Activated naive CD8-positive, alpha-beta T cell treated with anti-CD3 and anti-CD28 coated beads for 36 hours (primary cell): ENCODE results near the gene CDH16. TPM values are rescaled to one million over a fixed set of nuclear protein-coding genes. Genes with fewer than 3 reads are reported as not detected.
"Not testable (repeated sequence)": the region's sequence is repeated elsewhere in the genome, so short reads cannot be mapped to it uniquely, and the experiment has no call there.

Experiments
- DNase-seq: peaks from one replicate; pipeline ENCODE4 v3.0.0; 2021
- H3K27ac Mint-ChIP-seq: one replicate; pipeline ENCODE4 v1.8.0; 2022; ENCODE audit warnings: mild to moderate bottlenecking, moderate library complexity, mixed read lengths
- H3K27me3 Mint-ChIP-seq: one replicate; pipeline ENCODE4 v1.8.0; 2022; ENCODE audit warnings: mild to moderate bottlenecking, mixed read lengths
- H3K36me3 Mint-ChIP-seq: one replicate; pipeline ENCODE4 v1.8.0; 2021; ENCODE audit warnings: mild to moderate bottlenecking, mixed read lengths
- H3K4me1 Mint-ChIP-seq: one replicate; pipeline ENCODE4 v1.8.0; 2021; ENCODE audit warnings: mixed read lengths
- H3K4me3 Mint-ChIP-seq: one replicate; pipeline ENCODE4 v1.8.0; 2022; ENCODE audit warnings: mild to moderate bottlenecking, moderate library complexity, mixed read lengths
- H3K9me3 Mint-ChIP-seq: one replicate; pipeline ENCODE4 v1.8.0; 2022; ENCODE audit warnings: mixed read lengths
- total RNA-seq, 2 experiments: library from RNA; stranded (reverse); gene quantifications; one replicate each; pipeline ENCODE4 v1.2.3, GENCODE V29; 2021

Gene CDH16
- total RNA-seq, 2 experiments from 2014 or later, result not detected

DNA sequence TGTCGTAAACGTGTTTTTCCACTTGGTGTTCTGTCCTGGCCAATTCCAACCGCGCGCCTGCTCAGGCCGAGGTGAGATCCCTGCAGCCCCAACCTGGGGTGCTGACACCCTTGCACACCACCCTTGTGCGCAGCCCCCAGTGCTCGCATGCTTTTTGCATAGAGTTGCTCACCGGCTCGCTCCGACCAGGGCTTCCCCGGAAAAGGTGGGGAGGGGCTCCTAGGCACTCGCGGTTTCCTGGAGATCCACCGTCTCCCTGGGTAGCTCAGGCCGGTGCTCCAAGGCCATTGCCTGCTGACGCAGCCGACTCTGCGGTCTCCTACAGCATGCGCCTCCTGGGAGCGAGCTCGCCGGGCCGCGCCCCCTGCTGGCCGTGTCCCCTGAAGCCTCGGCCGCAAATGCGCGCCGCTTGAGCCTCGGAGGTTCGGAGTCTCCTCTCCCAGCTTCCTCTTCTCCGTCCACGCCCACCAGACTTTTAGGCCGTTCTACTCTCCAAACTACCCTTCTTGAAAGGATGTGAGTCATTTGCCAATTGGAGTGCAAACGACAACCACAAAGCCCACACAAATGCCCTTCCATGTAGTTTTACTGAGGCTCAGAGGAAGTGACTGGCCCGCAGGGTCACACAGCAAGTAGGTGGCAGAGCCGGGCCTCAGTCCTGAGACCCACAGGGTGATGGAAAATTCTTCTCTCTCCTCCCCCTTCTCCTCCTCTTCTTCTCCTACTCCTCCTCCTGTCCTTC, 45.6 kb downstream of the CDH16 start:
- Mint-ChIP-seq H3K27ac (peak overlapping the region; percentile 92), H3K9me3 (peaks cover 12% of the 10 kb centered on the region), H3K4me3 (peak overlapping the region; percentile 84), H3K36me3 (peaks cover 11% of the 10 kb centered on the region), H3K4me1 (peaks cover 39% of the 10 kb centered on the region), H3K27me3 (no peaks in the 10 kb centered on the region)
- peak; percentile 95 for DNase-seq

GRCh38 chr16:66872559-66872942, 46.1 kb downstream of the CDH16 start:
- H3K27ac Mint-ChIP-seq, result peak overlapping the region; percentile 92
- DNase-seq, result no peak
- peaks cover 7% of the 10 kb centered on the region for H3K9me3 Mint-ChIP-seq
- H3K27me3 Mint-ChIP-seq, result no peaks in the 10 kb centered on the region
- peaks cover 7% of the 10 kb centered on the region for H3K36me3 Mint-ChIP-seq
- peak overlapping the region; percentile 84 for H3K4me3 Mint-ChIP-seq
- peaks cover 34% of the 10 kb centered on the region for H3K4me1 Mint-ChIP-seq

- Mint-ChIP-seq H3K4me1 (peaks cover 34% of the 10 kb centered on the region), H3K4me3 (no peak overlapping the region), H3K36me3 (peaks cover 7% of the 10 kb centered on the region), H3K27me3 (no peaks in the 10 kb centered on the region), H3K27ac (no peak overlapping the region), H3K9me3 (peaks cover 7% of the 10 kb centered on the region)
- DNase-seq, result no peak
Observed at GRCh38 chr16:66871840-66872239, 46.8 kb downstream of the CDH16 start.

- not testable (repeated sequence) for H3K27me3 Mint-ChIP-seq, H3K36me3 Mint-ChIP-seq, H3K9me3 Mint-ChIP-seq, DNase-seq, H3K27ac Mint-ChIP-seq, H3K4me3 Mint-ChIP-seq
- peaks cover 31% of the 10 kb centered on the region for H3K4me1 Mint-ChIP-seq
Observed at GRCh38 chr16:66871363-66871762, 47.3 kb downstream of the CDH16 start.

- peaks cover 17% of the 10 kb centered on the region for H3K4me1 Mint-ChIP-seq
- no peak for DNase-seq
- H3K36me3 Mint-ChIP-seq, result no peaks in the 10 kb centered on the region
- H3K27me3 Mint-ChIP-seq, result no peaks in the 10 kb centered on the region
- no peak overlapping the region for H3K27ac Mint-ChIP-seq
- peaks cover 2% of the 10 kb centered on the region for H3K9me3 Mint-ChIP-seq
- H3K4me3 Mint-ChIP-seq, result no peak overlapping the region
Observed at GRCh38 chr16:66869424-66869823, 49.3 kb downstream of the CDH16 start.

DNA sequence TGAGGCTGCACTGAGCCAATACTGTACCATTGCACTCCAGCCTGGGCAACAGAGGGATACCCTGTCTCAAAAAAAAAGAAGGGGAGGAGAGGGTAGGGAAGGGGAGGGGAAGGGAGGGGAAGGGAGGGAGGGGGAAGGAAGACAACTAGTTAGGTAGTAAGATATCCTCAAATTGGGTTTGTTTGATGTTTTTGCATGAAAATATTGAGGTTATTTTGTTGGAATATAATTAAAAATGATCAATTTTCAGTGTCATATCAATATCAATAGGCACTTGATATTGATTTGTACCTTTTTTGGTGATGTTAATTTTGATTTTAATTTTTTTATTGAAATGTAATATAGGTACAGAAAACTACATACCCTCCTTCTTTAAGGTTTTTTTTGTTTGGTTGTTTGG, 55.0 kb downstream of the CDH16 start:
- no peak overlapping the region for H3K4me3 Mint-ChIP-seq
- no peaks in the 10 kb centered on the region for H3K27me3 Mint-ChIP-seq
- H3K4me1 Mint-ChIP-seq, result no peaks in the 10 kb centered on the region
- H3K36me3 Mint-ChIP-seq, result no peaks in the 10 kb centered on the region
- DNase-seq, result no peak
- H3K9me3 Mint-ChIP-seq, result no peaks in the 10 kb centered on the region
- H3K27ac Mint-ChIP-seq, result no peak overlapping the region

DNA sequence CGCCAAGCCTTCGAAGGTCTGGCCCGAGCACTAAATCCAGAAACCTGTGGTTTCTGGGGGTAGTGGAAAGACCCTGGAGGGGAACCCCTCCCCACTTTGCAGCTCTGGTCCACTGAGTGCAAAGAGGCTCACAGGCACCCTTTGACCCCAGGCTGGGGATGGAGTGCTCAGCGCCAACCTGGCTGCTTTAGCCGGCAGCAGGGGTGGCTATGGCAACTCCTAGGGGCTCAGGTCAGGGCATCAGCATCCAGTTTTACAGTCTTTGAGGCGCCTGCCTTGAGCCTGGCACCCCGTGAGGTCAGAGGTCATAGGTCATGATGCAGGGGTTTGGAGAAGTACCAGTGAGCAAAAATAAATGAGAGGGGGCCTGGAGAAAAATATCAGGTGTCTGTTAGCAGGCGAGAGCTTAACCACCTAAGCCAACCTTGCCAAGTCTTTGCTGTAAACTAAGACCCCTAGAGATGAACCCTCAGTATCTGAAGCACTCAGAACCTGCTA, 56.6 kb downstream of the CDH16 start:
- no peak overlapping the region for H3K27ac Mint-ChIP-seq
- no peaks in the 10 kb centered on the region for H3K9me3 Mint-ChIP-seq
- no peak for DNase-seq
- no peaks in the 10 kb centered on the region for H3K36me3 Mint-ChIP-seq
- H3K4me3 Mint-ChIP-seq, result no peak overlapping the region
- no peaks in the 10 kb centered on the region for H3K27me3 Mint-ChIP-seq
- H3K4me1 Mint-ChIP-seq, result no peaks in the 10 kb centered on the region

GRCh38 chr16:66859397-66860068, 59.2 kb downstream of the CDH16 start:
- DNase-seq, result no peak
- no peak overlapping the region for H3K4me3 Mint-ChIP-seq
- no peaks in the 10 kb centered on the region for H3K27me3 Mint-ChIP-seq
- no peak overlapping the region for H3K27ac Mint-ChIP-seq
- no peaks in the 10 kb centered on the region for H3K36me3 Mint-ChIP-seq
- no peaks in the 10 kb centered on the region for H3K4me1 Mint-ChIP-seq
- H3K9me3 Mint-ChIP-seq, result no peaks in the 10 kb centered on the region

DNA sequence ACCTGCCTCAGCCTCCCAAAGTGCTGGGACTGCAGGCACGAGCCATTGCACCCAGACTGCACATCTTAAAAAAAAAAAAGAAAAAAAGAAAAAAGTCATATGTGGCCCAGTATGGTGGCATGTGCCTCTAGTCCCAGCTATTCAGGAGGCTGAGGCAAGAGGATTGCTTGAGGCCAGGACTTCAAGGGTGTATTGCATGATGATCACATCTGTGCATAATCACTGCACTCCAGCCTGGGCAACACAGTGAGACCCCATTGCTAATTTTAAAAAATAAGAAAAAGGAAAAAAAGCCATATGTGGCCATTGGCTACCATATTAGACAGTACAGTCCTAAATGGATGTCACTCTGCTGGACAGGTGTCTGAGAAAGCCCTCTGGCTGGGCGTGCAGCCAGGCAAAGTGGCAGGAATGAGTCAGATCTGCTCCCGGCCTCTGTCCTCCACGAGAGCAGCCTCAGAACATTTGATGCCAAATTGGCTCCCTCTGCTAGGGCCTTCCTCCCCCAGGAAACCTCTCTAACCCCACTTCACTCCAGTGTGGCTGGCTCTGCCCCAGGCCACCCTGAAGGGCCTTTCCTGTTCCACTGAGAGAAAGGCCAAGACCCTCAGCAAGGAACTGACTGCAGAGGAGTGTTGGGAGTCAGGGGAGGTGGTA, 59.8 kb downstream of the CDH16 start:
- no peaks in the 10 kb centered on the region for H3K27me3 Mint-ChIP-seq
- DNase-seq, result no peak
- H3K27ac Mint-ChIP-seq, result no peak overlapping the region
- no peaks in the 10 kb centered on the region for H3K36me3 Mint-ChIP-seq
- H3K4me1 Mint-ChIP-seq, result no peaks in the 10 kb centered on the region
- H3K4me3 Mint-ChIP-seq, result no peak overlapping the region
- no peaks in the 10 kb centered on the region for H3K9me3 Mint-ChIP-seq

Other genes starting within 250 kb of the CDH16 start
- 1 to 10 TPM; 2.4 to 2.8 TPM for gene CMTM4, start 222.1 kb downstream of the CDH16 start, total RNA-seq
- gene DYNC1LI2, start 167.3 kb downstream of the CDH16 start, total RNA-seq, result 10 to 100 TPM; 38.8 to 41.1 TPM
- gene TERB1, start 117.3 kb downstream of the CDH16 start, total RNA-seq, result not detected
- gene NAE1, start 87.9 kb downstream of the CDH16 start, total RNA-seq, result 100 to 1,000 TPM; 118 to 121 TPM
- gene CA7, start 74.5 kb downstream of the CDH16 start, total RNA-seq, result not detected
- 10 to 100 TPM; 25.5 to 25.9 TPM for gene PDP2, start 38.4 kb downstream of the CDH16 start, total RNA-seq
- gene RRAD, start 6.7 kb upstream of the CDH16 start, total RNA-seq, result under 1 TPM; 0.20 to 0.33 TPM
- 100 to 1,000 TPM; 152 to 153 TPM for gene CIAO2B, start 15.5 kb upstream of the CDH16 start, total RNA-seq
- 10 to 100 TPM; 23.3 to 24.9 TPM for gene CES2, start 16.6 kb upstream of the CDH16 start, total RNA-seq
- gene CES3, start 42.4 kb upstream of the CDH16 start, total RNA-seq, result under 1 TPM; 0.43 to 0.80 TPM
- gene CES4A, start 69.7 kb upstream of the CDH16 start, total RNA-seq, result 1 to 10 TPM; 3.5 to 4.6 TPM
- gene CBFB, start 110.3 kb upstream of the CDH16 start, total RNA-seq, result 100 to 1,000 TPM; 110 to 114 TPM
- gene PHAF1, start 191.1 kb upstream of the CDH16 start, total RNA-seq, result 10 to 100 TPM; 13.8 to 14.9 TPM
- gene B3GNT9, start 232.1 kb upstream of the CDH16 start, total RNA-seq, result 1 to 10 TPM; 1.5 to 1.7 TPM
- gene TRADD, start 241.0 kb upstream of the CDH16 start, total RNA-seq, result 10 to 100 TPM; 15.3 to 16.0 TPM
- gene FBXL8, start 241.1 kb upstream of the CDH16 start, total RNA-seq, result 1 to 10 TPM; 7.9 to 8.5 TPM
- gene HSF4, start 245.9 kb upstream of the CDH16 start, total RNA-seq, result 10 to 100 TPM in 1 of 2 experiments, 1 to 10 TPM in 1; 9.3 to 10.1 TPM